ENCODE measurements around the gene CAPRIN2. TPM values are rescaled to one million over a fixed set of nuclear protein-coding genes. Genes with fewer than 3 reads are reported as not detected.

The CAPRIN2 gene
- total and polyA plus RNA-seq, 2 of the 4 experiments (the other 2 are of a cell fraction), result 18.9 to 23.8 TPM

GRCh38 chr12:30783946-30784345 is 29.2 kb upstream of the CAPRIN2 start:
- H3K56ac ChIP-seq (ENCODE audit: extremely low read depth, insufficient read depth, low read length), result no peak overlapping the region
- no peak overlapping the region for H2BK120ac ChIP-seq (ENCODE audit: low read depth, low read length)
- ATAC-seq (ENCODE audit: low read depth), result no peak
- no peak overlapping the region for H2BK20ac ChIP-seq (ENCODE audit: low read depth, low read length)
- in situ Hi-C loops (cut with MboI; ENCODE audit: low sequenced_read_pairs), result no loop called here
- no peak overlapping the region for H2AK5ac ChIP-seq (ENCODE audit: low read depth, low read length)
- H3K27ac ChIP-seq (ENCODE audit: insufficient read depth, low read length), result no peak overlapping the region
- H4K5ac ChIP-seq (ENCODE audit: low read depth, low read length), result no peak overlapping the region
- H4K8ac ChIP-seq (ENCODE audit: low read depth in 2 of 2, low read length in 2 of 2), result no peak overlapping the region
- H3K36me3 ChIP-seq (ENCODE audit: control insufficient read depth, insufficient read depth, low read length), result no peaks in the 10 kb centered on the region
- no peak overlapping the region for H2AFZ ChIP-seq (replicated peaks; ENCODE audit: low read length, poor library complexity)
- H2AK9ac ChIP-seq (replicated peaks; ENCODE audit: low read depth, low read length, poor library complexity), result no peak overlapping the region
- H3K18ac ChIP-seq (ENCODE audit: low read depth, low read length), result no peak overlapping the region
- H3K9me1 ChIP-seq (ENCODE audit: insufficient read depth, low read length), result no peaks in the 10 kb centered on the region
- POLR2A ChIA-PET (ENCODE audit: unreplicated experiment), result no interaction called here
- dilution Hi-C loops (cut with HindIII; ENCODE audit: low sequenced_read_pairs, unreplicated experiment), result no loop called here
- H3K4me2 ChIP-seq (ENCODE audit: low read depth, low read length), result no peak overlapping the region
- H3K27me3 ChIP-seq (ENCODE audit: control insufficient read depth, insufficient read depth, low read length), result peaks cover 3% of the 10 kb centered on the region; the same call in 1 of the 2 replicates
- no peak overlapping the region for H3K9ac ChIP-seq (ENCODE audit: low read depth, low read length)
- H3K79me1 ChIP-seq (ENCODE audit: low read depth in 1 of 2, low read length in 2 of 2), result no peaks in the 10 kb centered on the region
- CTCF ChIA-PET, result no interaction called here
- no peak overlapping the region for H3K4ac ChIP-seq (ENCODE audit: low read depth, low read length)
- H3K4me3 ChIP-seq (ENCODE audit: insufficient read depth, low read depth, low read length), result no peak overlapping the region
- H3K4me1 ChIP-seq (ENCODE audit: control insufficient read depth, insufficient read depth, low read length), result no peaks in the 10 kb centered on the region
- H4K91ac ChIP-seq (ENCODE audit: insufficient read depth, low read depth, low read length), result no peak overlapping the region
- TF ChIP-seq CHD1 (IDR thresholded peaks at IDR 0.05; ENCODE audit: low read depth, low read length), result no peak
- TF ChIP-seq MAFK (IDR thresholded peaks at IDR 0.05; ENCODE audit: low read depth, low read length), result no peak
- no peak for TF ChIP-seq BHLHE40 (IDR thresholded peaks at IDR 0.05; ENCODE audit: low read depth, low read length)
- TF ChIP-seq RAD21 (IDR thresholded peaks at IDR 0.05; ENCODE audit: low read length), result no peak
- no peak for TF ChIP-seq RFX5 (IDR thresholded peaks at IDR 0.05; ENCODE audit: low read depth, low read length)
- no peak for TF ChIP-seq CTCF (conservative IDR thresholded peaks at IDR 0.05; ENCODE audit: low read depth, low read length)
- no peak for TF ChIP-seq POLR2A (IDR thresholded peaks at IDR 0.05; ENCODE audit: low read depth, low read length)
- no peak for TF ChIP-seq SMC3 (IDR thresholded peaks at IDR 0.05; ENCODE audit: low read depth, low read length)
- TF ChIP-seq, protein P1, sequence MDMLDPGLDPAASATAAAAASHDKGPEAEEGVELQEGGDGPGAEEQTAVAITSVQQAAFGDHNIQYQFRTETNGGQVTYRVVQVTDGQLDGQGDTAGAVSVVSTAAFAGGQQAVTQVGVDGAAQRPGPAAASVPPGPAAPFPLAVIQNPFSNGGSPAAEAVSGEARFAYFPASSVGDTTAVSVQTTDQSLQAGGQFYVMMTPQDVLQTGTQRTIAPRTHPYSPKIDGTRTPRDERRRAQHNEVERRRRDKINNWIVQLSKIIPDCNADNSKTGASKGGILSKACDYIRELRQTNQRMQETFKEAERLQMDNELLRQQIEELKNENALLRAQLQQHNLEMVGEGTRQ (IDR thresholded peaks at IDR 0.05; ENCODE audit: low read depth, low read length), result no peak
- TF ChIP-seq CEBPB (IDR thresholded peaks at IDR 0.05; ENCODE audit: low read depth, low read length), result no peak
- no peak for DNase-seq
- H3K14ac ChIP-seq (replicated peaks; ENCODE audit: low read depth, low read length), result no peak overlapping the region
- no CpG with 5 or more reads among the region's 2 CpGs for WGBS, 2 experiments (ENCODE audit: extremely low coverage in 2 of 2, insufficient read length in 1 of 2)
- intact Hi-C loops (cut with micrococcal nuclease), result no loop called here
- H2BK15ac ChIP-seq (ENCODE audit: low read depth, low read length), result no peak overlapping the region
- no peaks in the 10 kb centered on the region for H4K20me1 ChIP-seq (ENCODE audit: insufficient read depth, low read length)
- no TSS peak for BruUV-seq (replicated peaks)
- peaks cover 3% of the 10 kb centered on the region for H3K9me3 ChIP-seq (ENCODE audit: control insufficient read depth, insufficient read depth, low read length)
- H3K23ac ChIP-seq (ENCODE audit: low read depth, low read length), result no peak overlapping the region
- no peak overlapping the region for H2BK5ac ChIP-seq (ENCODE audit: low read depth, low read length, poor library complexity, severe bottlenecking)

Data from IMR-90 (cell line).